ENCODE results near the gene DOCK11. TPM values are rescaled to one million over a fixed set of nuclear protein-coding genes. Genes with fewer than 3 reads are reported as not detected.

Gene DOCK11
- total RNA-seq, 2 donors from 2014 or later = 3.1 to 3.4 TPM

GRCh38 chrX:118540342-118540741 lies 44.7 kb downstream of the DOCK11 start:
- no peaks in the 10 kb centered on the region for H3K27me3 ChIP-seq (ENCODE audit: control insufficient read depth, insufficient read depth, low read length, poor library complexity, severe bottlenecking)
- Mint-ChIP-seq H3K4me1 (no peaks in the 10 kb centered on the region), H3K4me3 (no peak overlapping the region), H3K27me3 (ENCODE audit: insufficient read depth) (peaks cover 23% of the 10 kb centered on the region), H3K36me3 (ENCODE audit: low read depth) (no peaks in the 10 kb centered on the region), H3K27ac (no peak overlapping the region), H3K9me3 (peaks cover 47% of the 10 kb centered on the region)
- TF ChIP-seq, protein P1, sequence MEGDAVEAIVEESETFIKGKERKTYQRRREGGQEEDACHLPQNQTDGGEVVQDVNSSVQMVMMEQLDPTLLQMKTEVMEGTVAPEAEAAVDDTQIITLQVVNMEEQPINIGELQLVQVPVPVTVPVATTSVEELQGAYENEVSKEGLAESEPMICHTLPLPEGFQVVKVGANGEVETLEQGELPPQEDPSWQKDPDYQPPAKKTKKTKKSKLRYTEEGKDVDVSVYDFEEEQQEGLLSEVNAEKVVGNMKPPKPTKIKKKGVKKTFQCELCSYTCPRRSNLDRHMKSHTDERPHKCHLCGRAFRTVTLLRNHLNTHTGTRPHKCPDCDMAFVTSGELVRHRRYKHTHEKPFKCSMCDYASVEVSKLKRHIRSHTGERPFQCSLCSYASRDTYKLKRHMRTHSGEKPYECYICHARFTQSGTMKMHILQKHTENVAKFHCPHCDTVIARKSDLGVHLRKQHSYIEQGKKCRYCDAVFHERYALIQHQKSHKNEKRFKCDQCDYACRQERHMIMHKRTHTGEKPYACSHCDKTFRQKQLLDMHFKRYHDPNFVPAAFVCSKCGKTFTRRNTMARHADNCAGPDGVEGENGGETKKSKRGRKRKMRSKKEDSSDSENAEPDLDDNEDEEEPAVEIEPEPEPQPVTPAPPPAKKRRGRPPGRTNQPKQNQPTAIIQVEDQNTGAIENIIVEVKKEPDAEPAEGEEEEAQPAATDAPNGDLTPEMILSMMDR (conservative IDR thresholded peaks at IDR 0.05) = no peak
- WGBS, 2 experiments (ENCODE audit: insufficient coverage in 1 of 2, insufficient read length in 1 of 2) = 91 to 100% methylated on average over 2 to 3 of the region's 4 CpGs
- H3K4me3 ChIP-seq (ENCODE audit: low read length) = no peak overlapping the region
- H3K36me3 ChIP-seq (ENCODE audit: control insufficient read depth, insufficient read depth, low read length) = no peaks in the 10 kb centered on the region
- H3K9me3 ChIP-seq (ENCODE audit: control insufficient read depth, low read length) = no peaks in the 10 kb centered on the region
- no peak for DNase-seq
- no peak overlapping the region for H3K27ac ChIP-seq (ENCODE audit: low read depth, low read length)
- no peaks in the 10 kb centered on the region for H3K4me1 ChIP-seq (ENCODE audit: control insufficient read depth, insufficient read depth, low read length)
- H3K9ac ChIP-seq (ENCODE audit: extremely low read depth, low read length, poor library complexity, severe bottlenecking) = no peak overlapping the region

DNA sequence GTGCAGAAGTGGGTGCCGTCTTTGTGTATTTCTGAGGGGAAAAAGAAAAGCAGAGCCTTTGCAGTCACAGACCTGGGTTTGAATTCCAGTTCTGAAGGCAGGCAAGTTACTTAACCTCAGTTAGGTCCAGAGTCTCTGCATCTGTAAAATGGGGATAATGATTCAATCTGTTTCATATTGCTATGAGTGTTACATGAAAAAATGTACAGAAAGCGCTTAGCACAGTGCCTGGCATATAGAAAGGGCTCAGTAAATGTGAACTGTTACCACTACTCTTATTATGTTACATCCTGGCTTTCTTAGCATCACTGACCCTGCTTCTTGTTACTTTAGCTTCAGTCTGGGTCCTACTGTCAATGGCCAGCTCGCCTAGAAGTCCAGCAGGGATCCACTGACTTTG lies 45.9 kb downstream of the DOCK11 start:
- Histone ChIP-seq H3K4me1 (ENCODE audit: control insufficient read depth, insufficient read depth, low read length) (no peaks in the 10 kb centered on the region), H3K4me3 (ENCODE audit: low read length) (no peak overlapping the region), H3K9me3 (ENCODE audit: control insufficient read depth, low read length) (no peaks in the 10 kb centered on the region), H3K36me3 (ENCODE audit: control insufficient read depth, insufficient read depth, low read length) (no peaks in the 10 kb centered on the region), H3K9ac (ENCODE audit: extremely low read depth, low read length, poor library complexity, severe bottlenecking) (no peak overlapping the region), H3K27me3 (ENCODE audit: control insufficient read depth, insufficient read depth, low read length, poor library complexity, severe bottlenecking) (no peaks in the 10 kb centered on the region), H3K27ac (ENCODE audit: low read depth, low read length) (no peak overlapping the region)
- 92 to 100% methylated on average over 1 to 3 of the region's 3 CpGs for WGBS, 2 experiments (ENCODE audit: insufficient coverage in 1 of 2, insufficient read length in 1 of 2)
- Mint-ChIP-seq H3K27me3 (ENCODE audit: insufficient read depth) (peaks cover 12% of the 10 kb centered on the region), H3K36me3 (ENCODE audit: low read depth) (no peaks in the 10 kb centered on the region), H3K9me3 (peaks cover 49% of the 10 kb centered on the region), H3K4me1 (no peaks in the 10 kb centered on the region), H3K4me3 (no peak overlapping the region), H3K27ac (no peak overlapping the region)
- TF ChIP-seq, protein P1 (conservative IDR thresholded peaks at IDR 0.05) = no peak
- DNase-seq = no peak

- no peaks in the 10 kb centered on the region for H3K36me3 Mint-ChIP-seq (ENCODE audit: low read depth)
- no peak overlapping the region for H3K27ac Mint-ChIP-seq
- no peak for DNase-seq
- no peak overlapping the region for H3K4me3 ChIP-seq (ENCODE audit: low read length)
- no peak overlapping the region for H3K27ac ChIP-seq (ENCODE audit: low read depth, low read length)
- H3K27me3 Mint-ChIP-seq (ENCODE audit: insufficient read depth) = no peaks in the 10 kb centered on the region
- H3K36me3 ChIP-seq (ENCODE audit: control insufficient read depth, insufficient read depth, low read length) = no peaks in the 10 kb centered on the region
- 78% methylated on average over 4 of the region's 5 CpGs; no CpG with 5 or more reads in 1 of the 2 experiments for WGBS, 2 experiments (ENCODE audit: insufficient coverage in 1 of 2, insufficient read length in 1 of 2)
- H3K27me3 ChIP-seq (ENCODE audit: control insufficient read depth, insufficient read depth, low read length, poor library complexity, severe bottlenecking) = no peaks in the 10 kb centered on the region
- H3K4me1 Mint-ChIP-seq = no peaks in the 10 kb centered on the region
- H3K9me3 ChIP-seq (ENCODE audit: control insufficient read depth, low read length) = no peaks in the 10 kb centered on the region
- H3K9ac ChIP-seq (ENCODE audit: extremely low read depth, low read length, poor library complexity, severe bottlenecking) = no peak overlapping the region
- H3K4me1 ChIP-seq (ENCODE audit: control insufficient read depth, insufficient read depth, low read length) = no peaks in the 10 kb centered on the region
- H3K4me3 Mint-ChIP-seq = no peak overlapping the region
- TF ChIP-seq, protein P1 (conservative IDR thresholded peaks at IDR 0.05) = no peak
- H3K9me3 Mint-ChIP-seq = peaks cover 65% of the 10 kb centered on the region
Measured at GRCh38 chrX:118545510-118545909, 49.9 kb downstream of the DOCK11 start.
